Fibroblast of peridontal ligament (primary cell): ENCODE measurements around the gene MRPL4.

Experiments used
- DNase-seq: peaks from one replicate; pipeline ENCODE4 v3.0.0-alpha.2; 2010; ENCODE audit errors: extremely low read depth

MRPL4 gene

GRCh38 chr19:10288662-10289166, 36.7 kb downstream of the MRPL4 start:
- DNase-seq, result no peak

GRCh38 chr19:10289167-10289835, 37.3 kb downstream of the MRPL4 start:
- no peak for DNase-seq

DNA sequence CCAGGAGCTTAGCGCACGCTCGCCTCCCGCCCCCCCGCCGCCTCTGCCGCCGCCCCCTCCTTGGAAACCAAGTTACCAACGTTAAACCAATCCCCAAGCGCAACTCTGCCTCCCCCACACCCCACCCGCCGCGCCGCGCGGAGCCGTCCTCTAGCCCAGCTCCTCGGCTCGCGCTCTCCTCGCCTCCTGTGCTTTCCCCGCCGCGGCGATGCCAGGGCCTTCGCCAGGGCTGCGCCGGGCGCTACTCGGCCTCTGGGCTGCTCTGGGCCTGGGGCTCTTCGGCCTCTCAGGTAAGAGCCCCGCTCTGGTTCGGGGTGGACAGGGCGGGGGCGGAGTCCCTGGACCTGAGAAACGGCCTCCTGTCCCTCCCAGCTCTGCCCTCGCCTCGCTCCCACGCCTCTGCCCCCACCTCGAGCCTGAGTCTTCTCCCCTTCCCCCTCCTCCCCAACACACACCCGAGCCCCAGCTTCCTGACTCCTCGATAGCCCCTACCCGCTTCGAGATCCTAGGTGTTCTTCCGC, 37.9 kb downstream of the MRPL4 start, which contains the start of gene ICAM5:
ICAM5 (plus strand) TSS at position 117 of the 521 bp plus-strand sequence; CDS start at position 209, 92 bp downstream.
- DNase-seq, result no peak

DNA sequence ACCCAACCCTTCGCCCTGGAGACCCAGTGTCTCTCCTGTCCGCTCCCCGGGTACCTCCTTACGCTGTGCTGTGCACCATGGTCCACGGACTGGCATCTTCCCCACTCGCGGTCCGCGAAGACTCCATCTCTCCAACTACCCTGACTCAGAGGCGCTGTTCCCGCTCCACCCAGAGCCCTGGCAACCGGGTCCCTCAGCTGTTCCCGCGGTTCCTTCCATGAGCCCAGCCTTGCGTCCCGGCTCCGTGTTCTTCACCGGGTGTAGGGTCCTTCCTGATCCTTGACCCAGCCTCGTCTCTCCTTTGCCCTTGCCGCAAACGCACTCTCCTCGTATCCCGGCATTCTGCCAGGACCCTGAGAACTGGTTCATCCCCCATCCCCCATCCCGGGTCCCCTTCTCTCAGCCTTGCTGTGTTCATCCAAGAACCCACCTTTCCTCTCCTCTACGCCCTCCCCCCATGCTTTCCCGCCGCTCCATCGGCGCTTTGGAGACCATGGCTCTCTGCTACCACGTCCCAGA, 38.4 kb downstream of the MRPL4 start:
- no peak for DNase-seq

- no peak for DNase-seq
These were observed 39.0 kb downstream of the MRPL4 start for GRCh38 chr19:10290876-10291553.

DNA sequence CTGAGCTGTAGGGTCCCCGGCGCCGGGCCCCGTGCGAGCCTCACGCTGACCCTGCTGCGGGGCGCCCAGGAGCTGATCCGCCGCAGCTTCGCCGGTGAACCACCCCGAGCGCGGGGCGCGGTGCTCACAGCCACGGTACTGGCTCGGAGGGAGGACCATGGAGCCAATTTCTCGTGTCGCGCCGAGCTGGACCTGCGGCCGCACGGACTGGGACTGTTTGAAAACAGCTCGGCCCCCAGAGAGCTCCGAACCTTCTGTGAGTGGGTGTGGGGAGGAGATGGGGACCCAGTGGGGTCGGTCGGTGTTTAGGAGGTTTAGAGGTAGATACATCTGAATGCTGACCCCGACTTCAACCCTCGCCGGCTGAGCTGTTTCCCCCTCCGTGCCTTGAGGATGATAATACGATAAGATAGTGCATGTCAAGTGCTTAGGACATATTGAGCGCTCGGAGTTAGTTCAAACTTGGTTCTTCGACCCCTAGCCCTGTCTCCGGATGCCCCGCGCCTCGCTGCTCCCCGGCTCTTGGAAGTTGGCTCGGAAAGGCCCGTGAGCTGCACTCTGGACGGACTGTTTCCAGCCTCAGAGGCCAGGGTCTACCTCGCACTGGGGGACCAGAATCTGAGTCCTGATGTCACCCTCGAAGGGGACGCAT, 39.7 kb downstream of the MRPL4 start:
- DNase-seq, result no peak

GRCh38 chr19:10292206-10292788, 40.3 kb downstream of the MRPL4 start:
- DNase-seq, result no peak

DNA sequence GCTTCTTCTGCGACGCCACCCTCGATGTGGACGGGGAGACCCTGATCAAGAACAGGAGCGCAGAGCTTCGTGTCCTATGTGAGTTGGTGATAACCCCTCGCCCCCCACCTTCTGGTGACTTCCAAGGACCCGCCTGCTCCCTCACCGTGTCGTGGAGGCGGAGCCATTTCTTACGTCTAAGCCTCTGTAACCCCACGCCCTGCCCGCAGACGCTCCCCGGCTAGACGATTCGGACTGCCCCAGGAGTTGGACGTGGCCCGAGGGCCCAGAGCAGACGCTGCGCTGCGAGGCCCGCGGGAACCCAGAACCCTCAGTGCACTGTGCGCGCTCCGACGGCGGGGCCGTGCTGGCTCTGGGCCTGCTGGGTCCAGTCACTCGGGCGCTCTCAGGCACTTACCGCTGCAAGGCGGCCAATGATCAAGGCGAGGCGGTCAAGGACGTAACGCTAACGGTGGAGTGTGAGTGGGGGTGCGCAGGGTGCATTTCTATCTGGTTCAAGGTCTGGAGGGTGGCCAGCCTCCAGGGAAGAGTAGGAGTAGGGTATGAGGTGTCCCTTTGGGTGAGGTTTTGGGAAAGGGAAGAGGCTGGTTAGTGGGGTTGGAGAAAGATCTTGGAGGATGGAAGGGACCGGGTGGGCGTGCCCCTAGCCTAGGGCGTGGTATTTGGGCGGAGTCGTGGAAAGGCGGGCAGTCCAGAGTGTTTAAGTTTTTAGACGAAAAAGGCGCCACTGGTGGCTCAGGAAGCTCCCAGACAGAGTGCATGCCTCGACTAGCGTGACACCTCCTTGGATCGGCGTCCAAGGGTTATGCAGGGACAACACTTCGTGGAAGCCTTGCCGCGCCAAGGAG, 41.0 kb downstream of the MRPL4 start:
- DNase-seq, result no peak

DNA sequence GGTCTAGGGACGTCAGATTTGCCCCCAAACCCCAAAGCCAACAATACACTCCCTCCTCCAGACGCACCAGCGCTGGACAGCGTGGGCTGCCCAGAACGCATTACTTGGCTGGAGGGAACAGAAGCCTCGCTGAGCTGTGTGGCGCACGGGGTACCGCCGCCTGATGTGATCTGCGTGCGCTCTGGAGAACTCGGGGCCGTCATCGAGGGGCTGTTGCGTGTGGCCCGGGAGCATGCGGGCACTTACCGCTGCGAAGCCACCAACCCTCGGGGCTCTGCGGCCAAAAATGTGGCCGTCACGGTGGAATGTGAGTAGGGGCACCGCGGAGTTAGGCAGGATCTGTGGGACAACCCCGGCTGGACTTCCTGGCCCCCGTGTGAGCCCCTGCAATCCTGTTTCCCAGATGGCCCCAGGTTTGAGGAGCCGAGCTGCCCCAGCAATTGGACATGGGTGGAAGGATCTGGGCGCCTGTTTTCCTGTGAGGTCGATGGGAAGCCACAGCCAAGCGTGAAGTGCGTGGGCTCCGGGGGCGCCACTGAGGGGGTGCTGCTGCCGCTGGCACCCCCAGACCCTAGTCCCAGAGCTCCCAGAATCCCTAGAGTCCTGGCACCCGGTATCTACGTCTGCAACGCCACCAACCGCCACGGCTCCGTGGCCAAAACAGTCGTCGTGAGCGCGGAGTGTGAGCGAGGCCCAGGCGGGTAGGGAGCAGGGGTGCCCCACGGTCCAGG, 41.8 kb downstream of the MRPL4 start:
- no peak for DNase-seq

DNA sequence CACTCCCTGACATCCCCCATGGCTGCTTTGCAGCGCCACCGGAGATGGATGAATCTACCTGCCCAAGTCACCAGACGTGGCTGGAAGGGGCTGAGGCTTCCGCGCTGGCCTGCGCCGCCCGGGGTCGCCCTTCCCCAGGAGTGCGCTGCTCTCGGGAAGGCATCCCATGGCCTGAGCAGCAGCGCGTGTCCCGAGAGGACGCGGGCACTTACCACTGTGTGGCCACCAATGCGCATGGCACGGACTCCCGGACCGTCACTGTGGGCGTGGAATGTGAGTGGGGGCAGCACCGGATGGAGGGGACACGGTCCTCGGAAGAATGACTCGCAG, 42.3 kb downstream of the MRPL4 start:
- DNase-seq, result no peak

DNA sequence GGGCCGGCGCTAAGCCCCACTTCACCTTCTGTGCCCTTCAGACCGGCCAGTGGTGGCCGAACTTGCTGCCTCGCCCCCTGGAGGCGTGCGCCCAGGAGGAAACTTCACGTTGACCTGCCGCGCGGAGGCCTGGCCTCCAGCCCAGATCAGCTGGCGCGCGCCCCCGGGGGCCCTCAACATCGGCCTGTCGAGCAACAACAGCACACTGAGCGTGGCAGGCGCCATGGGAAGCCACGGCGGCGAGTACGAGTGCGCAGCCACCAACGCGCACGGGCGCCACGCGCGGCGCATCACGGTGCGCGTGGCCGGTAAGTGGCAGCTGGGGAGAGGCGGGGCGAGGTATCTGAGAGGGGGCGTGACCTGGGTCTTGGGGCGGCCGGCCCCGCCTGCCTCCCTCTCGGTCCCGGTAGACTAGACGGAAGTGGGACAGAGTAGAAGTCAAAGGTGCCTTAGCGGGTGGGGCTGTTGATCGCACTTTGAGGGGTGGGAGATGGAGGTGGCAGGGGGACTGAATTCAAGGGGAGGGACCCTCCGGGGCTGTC, 43.4 kb downstream of the MRPL4 start:
- DNase-seq, result no peak

DNA sequence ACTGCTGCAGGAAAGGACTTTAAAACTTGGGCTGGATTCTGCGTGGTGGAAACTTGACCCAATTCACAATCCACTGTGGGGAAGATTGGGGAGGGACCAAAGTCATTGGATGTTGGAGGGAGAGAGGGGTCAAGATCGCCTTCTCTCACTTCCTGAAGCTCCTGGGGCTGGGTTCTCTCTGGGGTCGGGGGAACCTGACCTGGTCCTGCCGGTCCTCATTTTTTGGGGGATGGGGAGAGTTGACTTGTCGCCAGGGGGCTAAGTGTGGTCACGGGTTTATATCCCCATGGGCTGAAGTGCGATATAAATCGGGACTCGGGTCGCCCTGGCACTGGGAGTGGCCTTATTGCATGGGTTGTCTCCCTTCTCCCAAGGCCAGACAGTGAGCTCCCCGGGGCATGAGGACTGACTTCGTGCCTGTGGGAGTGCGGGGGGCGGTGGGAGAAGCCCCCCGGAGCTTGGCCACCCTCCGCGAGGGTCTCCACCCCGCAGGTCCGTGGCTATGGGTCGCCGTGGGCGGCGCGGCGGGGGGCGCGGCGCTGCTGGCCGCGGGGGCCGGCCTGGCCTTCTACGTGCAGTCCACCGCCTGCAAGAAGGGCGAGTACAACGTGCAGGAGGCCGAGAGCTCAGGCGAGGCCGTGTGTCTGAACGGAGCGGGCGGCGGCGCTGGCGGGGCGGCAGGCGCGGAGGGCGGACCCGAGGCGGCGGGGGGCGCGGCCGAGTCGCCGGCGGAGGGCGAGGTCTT, 44.0 kb downstream of the MRPL4 start:
- DNase-seq, result no peak

DNA sequence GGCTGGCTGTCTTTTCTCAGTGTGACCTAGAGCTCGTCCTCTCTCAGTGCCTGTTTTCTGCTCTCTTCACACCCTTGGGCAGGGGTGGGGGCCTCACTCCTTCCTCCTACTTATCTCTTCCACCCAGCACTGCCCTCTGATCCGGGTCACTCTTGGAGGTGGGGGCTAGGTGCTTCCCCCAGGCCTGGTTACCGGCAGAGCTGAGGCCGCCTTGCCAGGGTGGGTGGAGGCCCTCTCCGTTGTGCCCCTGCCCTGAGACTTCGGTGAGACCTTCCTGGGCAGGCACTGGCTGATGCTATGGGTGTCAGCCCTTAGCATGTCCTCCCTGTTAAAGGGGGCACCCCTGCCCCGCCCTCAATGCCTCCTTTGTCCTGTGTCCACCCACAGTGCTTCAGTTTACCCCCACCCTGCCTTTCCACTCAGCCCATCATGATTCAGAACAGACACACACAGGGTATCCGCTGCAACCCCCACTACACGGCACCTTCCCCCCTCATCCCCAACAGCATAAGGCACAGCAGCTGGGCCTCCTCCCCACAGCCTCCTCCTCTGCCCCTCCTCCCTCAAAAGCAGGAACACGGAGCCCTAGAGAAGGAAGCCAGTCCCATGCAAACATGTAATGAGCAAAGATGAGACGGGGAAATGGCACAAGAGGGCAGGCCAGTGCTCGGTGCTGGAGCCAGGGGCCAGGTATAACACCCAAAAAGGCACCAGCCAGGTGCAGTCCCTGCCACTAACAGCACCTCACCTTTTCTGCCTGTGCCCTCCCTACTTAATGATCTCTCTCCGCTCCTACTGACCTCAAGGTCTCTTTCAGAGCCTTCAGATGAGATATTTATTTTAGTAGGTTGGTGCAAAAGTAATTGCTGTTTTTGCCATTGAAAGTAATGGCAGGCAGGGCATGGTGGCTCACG, 47.8 kb downstream of the MRPL4 start:
- DNase-seq, result no peak

- no peak for DNase-seq
These were observed 53.3 kb downstream of the MRPL4 start for GRCh38 chr19:10305139-10305806.

- no peak for DNase-seq
These were observed 54.3 kb downstream of the MRPL4 start for GRCh38 chr19:10306327-10306726.

DNA sequence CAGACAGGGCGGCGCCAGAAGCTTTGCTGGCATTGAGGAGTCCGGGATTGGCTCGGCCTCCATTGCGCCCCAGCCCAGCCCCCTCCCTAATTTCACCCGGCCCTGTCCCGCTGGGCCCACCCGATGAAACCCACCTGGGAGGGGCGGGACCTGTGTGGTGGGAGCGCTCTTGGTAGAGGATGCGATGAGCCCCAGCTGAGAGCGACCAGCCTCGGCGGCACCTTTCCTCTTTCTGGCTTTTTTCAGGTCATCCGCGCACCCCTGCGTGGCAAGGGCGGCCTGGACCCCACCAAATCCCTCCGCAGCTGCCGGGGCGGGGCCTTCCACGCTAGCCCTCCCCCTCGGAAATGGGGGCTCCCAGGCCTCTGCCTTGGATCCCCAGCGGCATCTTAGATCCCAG, 57.4 kb downstream of the MRPL4 start, which contains the start of gene ZGLP1:
ZGLP1 (minus strand) TSS at position 393 of the 400 bp plus-strand sequence.
- no peak for DNase-seq
